IPS-NIHi7 (cell line): ENCODE data around the gene MMS22L.

Source experiments
- DNase-seq: peaks from one replicate; pipeline ENCODE4 v3.0.0; 2012; ENCODE audit warnings: mixed read lengths; ENCODE audit errors: extremely low spot score

MMS22L gene, protein sequence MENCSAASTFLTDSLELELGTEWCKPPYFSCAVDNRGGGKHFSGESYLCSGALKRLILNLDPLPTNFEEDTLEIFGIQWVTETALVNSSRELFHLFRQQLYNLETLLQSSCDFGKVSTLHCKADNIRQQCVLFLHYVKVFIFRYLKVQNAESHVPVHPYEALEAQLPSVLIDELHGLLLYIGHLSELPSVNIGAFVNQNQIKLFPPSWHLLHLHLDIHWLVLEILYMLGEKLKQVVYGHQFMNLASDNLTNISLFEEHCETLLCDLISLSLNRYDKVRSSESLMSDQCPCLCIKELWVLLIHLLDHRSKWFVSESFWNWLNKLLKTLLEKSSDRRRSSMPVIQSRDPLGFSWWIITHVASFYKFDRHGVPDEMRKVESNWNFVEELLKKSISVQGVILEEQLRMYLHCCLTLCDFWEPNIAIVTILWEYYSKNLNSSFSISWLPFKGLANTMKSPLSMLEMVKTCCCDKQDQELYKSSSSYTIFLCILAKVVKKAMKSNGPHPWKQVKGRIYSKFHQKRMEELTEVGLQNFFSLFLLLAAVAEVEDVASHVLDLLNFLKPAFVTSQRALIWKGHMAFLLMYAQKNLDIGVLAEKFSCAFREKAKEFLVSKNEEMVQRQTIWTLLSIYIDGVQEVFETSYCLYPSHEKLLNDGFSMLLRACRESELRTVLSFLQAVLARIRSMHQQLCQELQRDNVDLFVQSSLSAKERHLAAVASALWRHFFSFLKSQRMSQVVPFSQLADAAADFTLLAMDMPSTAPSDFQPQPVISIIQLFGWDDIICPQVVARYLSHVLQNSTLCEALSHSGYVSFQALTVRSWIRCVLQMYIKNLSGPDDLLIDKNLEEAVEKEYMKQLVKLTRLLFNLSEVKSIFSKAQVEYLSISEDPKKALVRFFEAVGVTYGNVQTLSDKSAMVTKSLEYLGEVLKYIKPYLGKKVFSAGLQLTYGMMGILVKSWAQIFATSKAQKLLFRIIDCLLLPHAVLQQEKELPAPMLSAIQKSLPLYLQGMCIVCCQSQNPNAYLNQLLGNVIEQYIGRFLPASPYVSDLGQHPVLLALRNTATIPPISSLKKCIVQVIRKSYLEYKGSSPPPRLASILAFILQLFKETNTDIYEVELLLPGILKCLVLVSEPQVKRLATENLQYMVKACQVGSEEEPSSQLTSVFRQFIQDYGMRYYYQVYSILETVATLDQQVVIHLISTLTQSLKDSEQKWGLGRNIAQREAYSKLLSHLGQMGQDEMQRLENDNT

DNA sequence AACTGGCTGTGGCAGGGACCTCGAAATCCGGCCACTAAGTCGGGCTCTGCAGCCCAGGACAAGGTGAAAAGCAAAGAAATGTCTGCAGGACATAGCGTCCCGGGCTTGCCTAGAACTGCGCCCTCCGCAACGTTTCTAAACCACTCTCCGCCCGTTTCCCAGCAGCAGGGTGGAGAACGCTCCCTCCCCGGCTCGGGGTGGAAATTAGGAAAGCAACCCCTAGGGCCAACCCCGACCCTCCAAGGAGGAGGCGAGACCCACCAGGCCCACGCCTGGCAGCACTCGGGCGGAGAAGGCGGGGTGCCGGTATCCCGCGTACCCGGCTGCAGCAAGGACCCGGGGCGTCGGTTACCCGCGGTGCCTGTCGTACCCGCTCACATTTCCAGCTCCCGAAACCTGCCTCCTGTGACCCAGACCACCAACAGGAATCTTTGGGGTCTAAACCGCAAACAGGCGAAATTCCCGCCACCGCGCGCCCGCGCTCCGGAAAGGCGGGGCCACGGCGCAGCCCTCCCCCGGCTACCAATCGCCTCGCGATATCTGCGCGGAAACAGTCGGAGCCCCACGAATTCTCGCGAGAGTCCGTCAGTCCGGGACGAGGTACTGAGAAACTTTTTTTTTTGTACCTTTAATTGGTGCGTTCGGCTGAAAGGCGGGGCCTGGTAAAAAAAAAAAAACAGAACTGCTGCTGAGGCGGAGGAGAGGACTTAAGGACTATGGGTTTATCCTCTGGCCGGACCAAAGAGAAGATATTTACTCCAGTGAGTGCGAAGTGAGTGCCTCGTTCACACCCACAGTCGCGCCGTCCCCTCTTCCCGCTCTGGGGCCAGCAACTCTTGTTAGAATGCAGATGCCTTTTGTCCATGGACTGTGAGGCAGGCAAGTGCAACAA, at the start of gene MMS22L:
Gene MMS22L (minus strand): TSS at position 491 of the 892 bp plus-strand sequence. CDS start 739 bp downstream, outside the sequence.
- DNase-seq = peak; percentile 92

GRCh38 chr6:97322811-97323210, 39.8 kb upstream of the MMS22L start:
- DNase-seq = no peak

- DNase-seq = no peak
Measured at GRCh38 chr6:97322226-97322625, 39.2 kb upstream of the MMS22L start.

DNA sequence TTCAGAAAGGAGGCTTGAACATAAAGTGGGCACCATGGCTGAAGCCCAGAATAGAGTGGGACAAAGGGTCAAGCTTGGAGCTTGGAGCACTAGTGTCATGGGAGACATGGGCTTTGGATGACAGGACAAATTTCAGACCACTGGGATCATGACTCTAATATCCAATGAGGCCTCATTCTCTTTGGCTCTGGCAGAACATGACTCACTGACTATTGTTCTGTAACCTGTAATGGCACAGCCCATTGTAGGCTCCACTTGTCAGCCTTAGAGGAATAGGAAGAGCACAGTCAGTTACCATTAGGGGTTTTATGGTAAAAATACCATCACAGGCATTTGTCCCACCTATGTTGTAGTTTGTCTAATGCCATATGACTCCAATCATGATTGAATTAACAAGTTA, 34.0 kb upstream of the MMS22L start:
- DNase-seq = no peak

DNA sequence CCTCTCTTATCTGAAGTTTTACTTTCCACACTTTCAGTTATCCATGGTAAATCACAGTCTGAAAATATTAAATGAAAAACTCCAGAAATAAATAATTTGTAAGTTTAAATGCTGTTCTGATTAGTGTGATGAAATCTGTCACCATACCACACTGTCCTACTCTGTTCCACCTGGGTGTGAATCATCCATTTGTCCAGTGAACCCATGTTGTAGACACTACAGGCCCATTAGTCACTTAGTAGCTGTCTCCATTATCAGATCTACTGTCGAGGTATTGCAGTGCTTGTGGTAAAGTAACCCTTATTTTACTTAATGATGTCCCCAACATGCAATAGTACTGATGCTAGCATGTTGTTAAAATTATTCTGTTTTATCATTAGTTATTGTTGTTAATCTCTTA, 29.2 kb upstream of the MMS22L start:
- no peak for DNase-seq

DNA sequence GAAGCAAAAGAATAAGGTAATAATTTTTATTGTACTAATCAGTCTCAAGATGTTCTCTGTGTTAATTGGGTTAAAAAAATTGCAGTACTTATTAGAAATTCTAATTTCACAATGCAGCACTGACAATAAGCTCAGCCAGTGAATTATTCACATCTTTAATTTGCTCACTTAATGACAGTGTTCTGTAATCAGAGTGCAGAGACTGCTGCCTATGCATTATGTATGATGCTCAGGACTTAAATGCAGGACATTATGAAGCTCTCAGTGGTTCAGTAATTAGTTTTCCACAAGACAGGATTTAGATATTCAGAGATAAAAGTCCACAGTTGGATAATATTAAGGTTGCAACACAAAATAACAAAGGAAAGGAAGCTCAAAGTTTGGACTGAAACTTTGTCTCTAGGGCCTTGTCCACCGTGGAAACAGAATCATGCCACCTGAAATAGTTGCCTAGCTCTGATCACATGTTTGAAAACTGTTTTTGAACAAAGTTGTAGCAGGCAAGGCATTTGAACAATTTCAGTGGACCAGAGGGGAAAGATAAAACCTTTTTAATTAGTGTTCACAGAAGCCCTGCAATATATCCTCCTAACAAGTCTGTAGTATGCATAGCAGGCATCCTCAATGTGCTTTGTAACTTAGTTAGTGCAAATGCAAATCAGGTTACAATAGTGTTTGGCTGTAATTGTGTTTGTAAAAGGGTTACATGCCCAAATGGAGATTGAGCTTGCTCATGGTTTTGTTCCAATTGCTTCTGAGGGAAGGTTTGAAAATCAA, 23.7 kb upstream of the MMS22L start:
- DNase-seq = no peak

- peak; percentile 18 for DNase-seq
Measured at GRCh38 chr6:97305414-97306066, 22.5 kb upstream of the MMS22L start.

DNA sequence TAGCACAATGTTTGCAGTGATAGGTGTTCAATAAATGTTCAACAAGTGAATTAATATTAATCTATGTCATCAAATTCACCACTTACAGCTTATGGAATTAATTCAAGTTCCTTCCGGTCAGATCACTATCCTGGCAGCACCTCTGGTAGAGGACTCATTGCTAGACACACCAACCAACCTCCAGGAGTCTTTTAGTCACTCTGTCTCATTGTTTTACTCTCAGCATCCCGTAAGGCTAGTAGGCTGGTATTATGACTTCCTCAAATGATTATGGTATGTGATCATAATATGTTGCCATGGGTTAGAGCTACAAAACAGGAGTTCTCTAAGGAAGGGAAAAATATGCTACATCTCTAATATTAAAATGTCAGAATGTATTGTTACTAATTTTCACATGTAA, 21.7 kb upstream of the MMS22L start:
- DNase-seq = no peak

DNA sequence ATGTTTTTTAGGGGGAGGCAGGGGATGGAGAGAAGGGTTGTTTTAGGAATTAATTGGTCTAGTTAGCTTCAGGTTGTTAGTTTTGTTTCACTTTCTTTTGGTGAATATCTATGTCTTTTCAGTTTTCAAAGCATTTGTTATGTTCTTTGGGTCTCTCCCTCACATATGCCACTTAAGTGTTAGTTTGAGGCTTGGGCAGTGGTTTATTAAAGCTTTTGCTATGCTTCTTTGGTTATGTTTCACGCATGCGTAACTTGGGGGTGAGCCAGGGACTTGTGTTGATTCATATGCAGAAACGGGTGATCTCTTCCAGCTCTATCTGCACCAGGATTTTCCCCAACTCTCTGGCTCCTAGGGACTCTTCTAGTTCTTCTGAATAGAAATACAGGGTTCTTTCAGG, 11.4 kb upstream of the MMS22L start:
- no peak for DNase-seq

- no peak for DNase-seq
Measured at GRCh38 chr6:97293198-97293696, 10.2 kb upstream of the MMS22L start.

- no peak for DNase-seq
Measured at GRCh38 chr6:97292671-97293070, 9.7 kb upstream of the MMS22L start.

GRCh38 chr6:97291896-97292295, 8.9 kb upstream of the MMS22L start:
- no peak for DNase-seq

GRCh38 chr6:97289332-97289731, 6.3 kb upstream of the MMS22L start:
- no peak for DNase-seq

DNA sequence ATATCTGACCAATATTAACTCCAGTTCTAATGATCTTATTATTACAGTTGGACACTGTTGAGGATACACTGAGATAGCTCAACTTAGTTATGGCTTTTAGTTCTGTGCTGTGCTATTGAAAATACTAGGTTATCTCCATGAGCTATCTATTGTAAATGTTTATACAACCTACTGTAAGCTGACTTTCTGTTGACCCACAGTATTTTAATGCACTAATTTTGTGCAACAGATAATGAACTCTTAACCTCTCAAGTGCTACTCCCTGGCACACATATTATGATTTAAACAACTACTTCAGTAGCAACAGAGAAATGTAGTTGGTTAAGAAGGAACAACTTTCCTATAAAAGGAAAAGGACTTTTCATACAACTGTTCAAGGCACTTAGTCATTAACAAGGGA, 5.2 kb upstream of the MMS22L start:
- no peak for DNase-seq

- peak; percentile 15 for DNase-seq
Measured at GRCh38 chr6:97282238-97282725, 734 bp downstream of the MMS22L start.

GRCh38 chr6:97280766-97281165, 2.2 kb downstream of the MMS22L start:
- DNase-seq = no peak

DNA sequence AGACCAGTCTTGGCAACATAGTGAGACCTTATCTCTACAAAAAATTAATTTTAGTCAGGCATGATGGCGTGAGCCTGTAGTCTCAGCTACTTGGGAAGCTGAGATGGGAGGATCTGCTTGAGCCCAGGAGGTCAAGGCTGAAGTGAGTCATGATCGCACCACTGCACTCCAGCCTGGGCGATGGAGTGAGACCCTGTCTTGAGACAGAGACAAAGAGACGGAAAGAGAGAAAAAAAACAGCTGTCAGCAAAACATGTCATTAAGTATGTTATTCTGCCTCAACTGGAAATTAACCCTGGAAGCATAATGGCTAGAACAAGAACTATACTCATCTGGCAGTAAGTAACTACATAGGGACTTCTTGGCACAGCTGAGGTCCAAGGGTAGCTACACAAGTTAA, 7.2 kb downstream of the MMS22L start:
- DNase-seq = no peak

DNA sequence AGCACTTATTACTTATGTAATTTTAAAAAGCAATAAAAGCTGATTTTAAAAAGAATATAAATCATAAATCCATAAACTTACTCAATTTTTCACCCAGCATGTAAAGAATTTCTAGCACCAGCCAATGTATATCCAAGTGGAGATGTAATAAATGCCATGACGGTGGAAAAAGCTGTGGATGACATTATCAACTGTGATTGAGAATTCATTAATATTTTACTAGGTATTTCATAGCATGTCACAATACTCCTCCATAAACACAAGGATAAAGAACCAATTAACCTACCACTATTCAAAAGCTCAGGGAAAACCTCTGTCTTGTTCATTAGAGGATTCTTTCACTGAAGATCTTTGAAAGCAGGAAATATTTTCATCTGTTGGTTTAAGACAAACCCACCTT, 13.2 kb downstream of the MMS22L start:
- no peak for DNase-seq

DNA sequence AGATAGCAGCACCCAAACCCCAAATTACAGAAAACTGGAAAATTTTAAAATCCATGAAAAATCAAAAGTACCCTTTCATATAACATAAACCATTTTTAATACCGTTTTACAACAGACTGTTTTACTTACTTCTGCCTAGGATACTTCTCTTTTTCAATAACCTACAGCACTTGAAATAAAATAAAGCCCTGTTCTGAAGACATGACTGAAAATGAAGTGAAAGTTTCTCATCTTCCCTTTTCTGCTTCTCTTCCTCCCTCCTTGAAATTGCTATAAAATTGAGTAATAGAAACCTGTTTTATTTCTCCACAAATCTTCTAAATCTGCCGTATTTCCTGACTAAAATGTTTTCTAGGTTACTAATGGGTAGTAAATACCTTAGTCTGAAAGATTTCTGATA, 20.3 kb downstream of the MMS22L start:
- DNase-seq = no peak
